SU-DHL-6 (cell line): ENCODE results near the gene KIF13A.

ENCODE experiments used
- H2AFZ ChIP-seq: fragments of 200-600 bp; sonication (generic); 2 replicates; pipeline ENCODE4 v1.6.1; 2014; ENCODE audit warnings: low read depth, mild to moderate bottlenecking, moderate library complexity, mixed read lengths, antibody characterized with exemption, low read length; ENCODE audit not compliant: severe bottlenecking
- H3F3A ChIP-seq: fragments of 200-600 bp; shearing (Covaris generic); 2 replicates; pipeline ENCODE4 v1.6.0; 2016; ENCODE audit warnings: antibody characterized with exemption, mild to moderate bottlenecking; ENCODE audit not compliant: insufficient read depth
- H3K27ac ChIP-seq: fragments of 200-600 bp; sonication (generic); 2 replicates; pipeline ENCODE4 v1.5.1; 2016; ENCODE audit warnings: low read depth, mild to moderate bottlenecking, low read length, moderate library complexity, mixed read lengths
- H3K27me3 ChIP-seq: fragments of 200-600 bp; sonication (generic), shearing (Covaris generic); 2 replicates; pipeline ENCODE4 v1.6.0; 2014; ENCODE audit warnings: mild to moderate bottlenecking, low read length
- H3K36me3 ChIP-seq: fragments of 200-600 bp; sonication (generic); 2 replicates; pipeline ENCODE4 v1.6.1; 2014; ENCODE audit warnings: mild to moderate bottlenecking, low read length, mixed read lengths
- H3K4me2 ChIP-seq: fragments of 300-600, 200-600 bp; shearing (Covaris generic), sonication (generic); 2 replicates; pipeline ENCODE4 v1.6.0; 2014; ENCODE audit warnings: low read length, low read depth, mild to moderate bottlenecking; ENCODE audit not compliant: poor library complexity, severe bottlenecking
- H3K4me3 ChIP-seq: fragments of 200-600 bp; sonication (generic); 2 replicates; pipeline ENCODE4 v1.5.1; 2014; ENCODE audit warnings: antibody characterized with exemption, low read length, mild to moderate bottlenecking, mixed read lengths; ENCODE audit not compliant: insufficient read depth, poor library complexity, severe bottlenecking
- H3K79me2 ChIP-seq: fragments of 200-600 bp; sonication (generic); 2 replicates; pipeline ENCODE4 v1.6.1; 2014; ENCODE audit warnings: mild to moderate bottlenecking, low read length, moderate library complexity; ENCODE audit not compliant: insufficient read depth
- H3K9ac ChIP-seq: fragments of 200-600 bp; sonication (generic); 2 replicates; pipeline ENCODE4 v1.7.0; 2014; ENCODE audit warnings: mild to moderate bottlenecking, low read length
- H3K9me2 ChIP-seq: fragments of 200-600 bp; sonication (generic); replicated peaks from 2 replicates; pipeline ENCODE4 v1.6.1; 2014; ENCODE audit warnings: low read length; ENCODE audit not compliant: insufficient read depth
- H3K9me3 ChIP-seq: fragments of 200-600 bp; sonication (generic); 2 replicates; pipeline ENCODE4 v1.6.1; 2014; ENCODE audit warnings: low read length, mixed read lengths; ENCODE audit not compliant: insufficient read depth
- H4K20me1 ChIP-seq: fragments of 200-600 bp; sonication (generic); 2 replicates; pipeline ENCODE4 v1.6.1; 2014; ENCODE audit warnings: low read depth, mild to moderate bottlenecking, antibody characterized with exemption, low read length, moderate library complexity, mixed read lengths
- CTCF ChIP-seq: fragments of 200-600 bp; sonication (generic); IDR thresholded peaks from one replicate; pipeline ENCODE4 v1.5.1; 2017; ENCODE audit warnings: antibody characterized with exemption, mild to moderate bottlenecking, low read length, moderate library complexity; ENCODE audit not compliant: insufficient read depth, poor library complexity, severe bottlenecking
- EZH2phosphoT487 ChIP-seq: fragments of 200-600 bp; sonication (generic), shearing (Covaris generic); conservative IDR thresholded peaks from 2 replicates; pipeline ENCODE4 v1.6.1; 2018; ENCODE audit warnings: mild to moderate bottlenecking, antibody characterized with exemption, low read length, moderate library complexity, mixed read lengths

Gene KIF13A

GRCh38 chr6:17836293-17836692 lies 151.1 kb downstream of the KIF13A start:
- no peak for TF ChIP-seq EZH2phosphoT487
- H2AFZ ChIP-seq, result no peak overlapping the region
- no peaks in the 10 kb centered on the region for H3K79me2 ChIP-seq
- no peaks in the 10 kb centered on the region for H3F3A ChIP-seq
- H3K27me3 ChIP-seq, result no peaks in the 10 kb centered on the region
- no peak overlapping the region for H3K9ac ChIP-seq
- no peaks in the 10 kb centered on the region for H3K9me2 ChIP-seq
- H3K36me3 ChIP-seq, result no peaks in the 10 kb centered on the region
- no peak overlapping the region for H3K4me2 ChIP-seq
- no peaks in the 10 kb centered on the region for H3K9me3 ChIP-seq
- no peak overlapping the region for H3K4me3 ChIP-seq
- no peaks in the 10 kb centered on the region for H4K20me1 ChIP-seq
- H3K27ac ChIP-seq, result no peak overlapping the region

- Histone ChIP-seq H3K27me3 (no peaks in the 10 kb centered on the region), H3K9me3 (no peaks in the 10 kb centered on the region), H3K79me2 (no peaks in the 10 kb centered on the region), H3K9ac (no peak overlapping the region), H2AFZ (no peak overlapping the region), H4K20me1 (no peaks in the 10 kb centered on the region), H3F3A (no peaks in the 10 kb centered on the region), H3K36me3 (no peaks in the 10 kb centered on the region), H3K4me2 (no peak overlapping the region), H3K9me2 (no peaks in the 10 kb centered on the region), H3K4me3 (no peak overlapping the region), H3K27ac (no peak overlapping the region)
- TF ChIP-seq EZH2phosphoT487 (no peak), CTCF (no peak)
Measured at GRCh38 chr6:17835784-17836183, 151.7 kb downstream of the KIF13A start.

GRCh38 chr6:17831135-17831534 lies 156.3 kb downstream of the KIF13A start:
- no peaks in the 10 kb centered on the region for H4K20me1 ChIP-seq
- no peak overlapping the region for H3K9ac ChIP-seq
- H3K4me3 ChIP-seq, result no peak overlapping the region
- H2AFZ ChIP-seq, result no peak overlapping the region
- no peak overlapping the region for H3K27ac ChIP-seq
- no peaks in the 10 kb centered on the region for H3K79me2 ChIP-seq
- H3K4me2 ChIP-seq, result no peak overlapping the region
- no peaks in the 10 kb centered on the region for H3K27me3 ChIP-seq
- no peaks in the 10 kb centered on the region for H3F3A ChIP-seq
- H3K9me3 ChIP-seq, result no peaks in the 10 kb centered on the region
- no peaks in the 10 kb centered on the region for H3K36me3 ChIP-seq
- no peak for TF ChIP-seq EZH2phosphoT487
- no peak for TF ChIP-seq CTCF
- no peaks in the 10 kb centered on the region for H3K9me2 ChIP-seq

- H3K36me3 ChIP-seq, result no peaks in the 10 kb centered on the region
- H3K4me2 ChIP-seq, result no peak overlapping the region
- TF ChIP-seq CTCF, result no peak
- no peak for TF ChIP-seq EZH2phosphoT487
Measured at GRCh38 chr6:17829905-17830304, 157.5 kb downstream of the KIF13A start.

More at GRCh38 chr6:17829905-17830304, 157.5 kb downstream of the KIF13A start:
- Histone ChIP-seq H3K27ac (no peak overlapping the region), H3K79me2 (no peaks in the 10 kb centered on the region), H2AFZ (no peak overlapping the region), H4K20me1 (no peaks in the 10 kb centered on the region), H3K9me3 (no peaks in the 10 kb centered on the region), H3F3A (no peaks in the 10 kb centered on the region), H3K9me2 (no peaks in the 10 kb centered on the region), H3K27me3 (no peaks in the 10 kb centered on the region), H3K9ac (no peak overlapping the region), H3K4me3 (no peak overlapping the region)
